Measurements from ENCODE around the gene ETNPPL. TPM values are rescaled to one million over a fixed set of nuclear protein-coding genes. Genes with fewer than 3 reads are reported as not detected.

The ETNPPL gene
- total RNA-seq, 4 donors from 2014 or later = not detected

DNA sequence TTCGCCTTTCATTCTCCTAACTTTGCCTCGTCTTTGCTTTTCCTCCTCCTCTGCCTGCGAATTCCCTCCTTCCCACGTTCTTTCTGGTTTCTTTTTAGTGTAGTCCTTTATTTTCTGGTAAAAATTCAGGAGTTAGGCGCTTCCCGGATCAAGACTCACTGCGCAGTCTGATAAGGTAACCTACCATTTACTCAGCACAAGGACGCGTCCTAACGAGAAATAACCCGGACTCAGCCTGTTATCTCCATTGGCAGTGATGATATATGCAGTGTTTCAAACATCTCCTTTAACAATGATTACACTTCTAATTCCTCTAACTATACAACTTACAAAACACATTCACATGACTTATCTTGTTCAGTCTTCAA lies 357 bp upstream of the ETNPPL start:
- Histone ChIP-seq H3K27me3 (peaks cover 19% of the 10 kb centered on the region), H3K36me3 (no peaks in the 10 kb centered on the region), H3K4me1 (peaks cover 14% of the 10 kb centered on the region), H3K27ac (no peak overlapping the region), H3K4me3 (peak overlapping the region; percentile 58), H3K9me3 (no peaks in the 10 kb centered on the region)
- TF ChIP-seq EP300 (IDR thresholded peaks at IDR 0.05) (no peak), POLR2AphosphoS5 (IDR thresholded peaks at IDR 0.05) (no peak), POLR2A (IDR thresholded peaks at IDR 0.05) (no peak)
- TF ChIP-seq, protein P1, sequence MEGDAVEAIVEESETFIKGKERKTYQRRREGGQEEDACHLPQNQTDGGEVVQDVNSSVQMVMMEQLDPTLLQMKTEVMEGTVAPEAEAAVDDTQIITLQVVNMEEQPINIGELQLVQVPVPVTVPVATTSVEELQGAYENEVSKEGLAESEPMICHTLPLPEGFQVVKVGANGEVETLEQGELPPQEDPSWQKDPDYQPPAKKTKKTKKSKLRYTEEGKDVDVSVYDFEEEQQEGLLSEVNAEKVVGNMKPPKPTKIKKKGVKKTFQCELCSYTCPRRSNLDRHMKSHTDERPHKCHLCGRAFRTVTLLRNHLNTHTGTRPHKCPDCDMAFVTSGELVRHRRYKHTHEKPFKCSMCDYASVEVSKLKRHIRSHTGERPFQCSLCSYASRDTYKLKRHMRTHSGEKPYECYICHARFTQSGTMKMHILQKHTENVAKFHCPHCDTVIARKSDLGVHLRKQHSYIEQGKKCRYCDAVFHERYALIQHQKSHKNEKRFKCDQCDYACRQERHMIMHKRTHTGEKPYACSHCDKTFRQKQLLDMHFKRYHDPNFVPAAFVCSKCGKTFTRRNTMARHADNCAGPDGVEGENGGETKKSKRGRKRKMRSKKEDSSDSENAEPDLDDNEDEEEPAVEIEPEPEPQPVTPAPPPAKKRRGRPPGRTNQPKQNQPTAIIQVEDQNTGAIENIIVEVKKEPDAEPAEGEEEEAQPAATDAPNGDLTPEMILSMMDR (IDR thresholded peaks at IDR 0.05) = no peak
- 16% methylated on average over 11 of the region's 11 CpGs for WGBS
- no peak for DNase-seq (ENCODE audit: low spot score in 2 of 2)

DNA sequence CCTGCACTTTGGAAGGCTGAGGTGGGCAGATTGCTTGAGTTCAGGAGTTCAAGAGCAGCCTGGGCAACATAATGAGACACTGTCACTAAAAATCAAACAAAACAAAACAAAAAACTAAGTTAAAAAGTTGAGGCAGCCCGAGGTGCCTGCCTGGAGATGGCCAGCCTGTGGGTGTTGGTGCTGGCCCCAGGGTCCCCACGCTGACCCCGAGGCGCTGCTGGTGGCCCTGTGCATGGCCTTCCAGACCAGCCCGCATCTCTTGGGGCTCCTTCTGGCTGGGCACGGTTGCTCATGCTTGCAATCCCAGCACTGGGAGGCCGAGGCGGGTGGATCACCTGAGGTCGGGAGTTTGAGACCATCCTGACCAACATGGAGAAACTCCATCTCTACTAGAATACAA lies 4.4 kb downstream of the ETNPPL start:
- H3K27ac ChIP-seq = no peak overlapping the region
- no peaks in the 10 kb centered on the region for H3K36me3 ChIP-seq
- no peak for DNase-seq (ENCODE audit: low spot score in 2 of 2)
- no peak for TF ChIP-seq POLR2A (IDR thresholded peaks at IDR 0.05)
- TF ChIP-seq POLR2AphosphoS5 (IDR thresholded peaks at IDR 0.05) = no peak
- TF ChIP-seq, protein P1 (IDR thresholded peaks at IDR 0.05) = no peak
- no peak for TF ChIP-seq EP300 (IDR thresholded peaks at IDR 0.05)
- peaks cover 19% of the 10 kb centered on the region for H3K27me3 ChIP-seq
- H3K9me3 ChIP-seq = no peaks in the 10 kb centered on the region
- peaks cover 14% of the 10 kb centered on the region for H3K4me1 ChIP-seq
- H3K4me3 ChIP-seq = no peak overlapping the region
- WGBS = 93% methylated on average over 9 of the region's 9 CpGs

GRCh38 chr4:108754327-108754726 lies 8.5 kb downstream of the ETNPPL start:
- no peak overlapping the region for H3K27ac ChIP-seq
- DNase-seq (ENCODE audit: low spot score in 2 of 2) = no peak
- H3K9me3 ChIP-seq = no peaks in the 10 kb centered on the region
- no peaks in the 10 kb centered on the region for H3K4me1 ChIP-seq
- TF ChIP-seq POLR2A (IDR thresholded peaks at IDR 0.05) = no peak
- TF ChIP-seq, protein P1 (IDR thresholded peaks at IDR 0.05) = no peak
- TF ChIP-seq EP300 (IDR thresholded peaks at IDR 0.05) = no peak
- no peak for TF ChIP-seq POLR2AphosphoS5 (IDR thresholded peaks at IDR 0.05)
- no peaks in the 10 kb centered on the region for H3K27me3 ChIP-seq
- no peaks in the 10 kb centered on the region for H3K36me3 ChIP-seq
- no peak overlapping the region for H3K4me3 ChIP-seq

GRCh38 chr4:108751321-108751720 lies 11.5 kb downstream of the ETNPPL start:
- Histone ChIP-seq H3K27ac (no peak overlapping the region), H3K4me3 (no peak overlapping the region), H3K4me1 (no peaks in the 10 kb centered on the region), H3K9me3 (no peaks in the 10 kb centered on the region), H3K36me3 (no peaks in the 10 kb centered on the region), H3K27me3 (no peaks in the 10 kb centered on the region)
- 77% methylated on average over 3 of the region's 3 CpGs for WGBS
- DNase-seq (ENCODE audit: low spot score in 2 of 2) = no peak
- TF ChIP-seq, protein P1 (IDR thresholded peaks at IDR 0.05) = no peak
- no peak for TF ChIP-seq EP300 (IDR thresholded peaks at IDR 0.05)
- no peak for TF ChIP-seq POLR2AphosphoS5 (IDR thresholded peaks at IDR 0.05)
- no peak for TF ChIP-seq POLR2A (IDR thresholded peaks at IDR 0.05)

DNA sequence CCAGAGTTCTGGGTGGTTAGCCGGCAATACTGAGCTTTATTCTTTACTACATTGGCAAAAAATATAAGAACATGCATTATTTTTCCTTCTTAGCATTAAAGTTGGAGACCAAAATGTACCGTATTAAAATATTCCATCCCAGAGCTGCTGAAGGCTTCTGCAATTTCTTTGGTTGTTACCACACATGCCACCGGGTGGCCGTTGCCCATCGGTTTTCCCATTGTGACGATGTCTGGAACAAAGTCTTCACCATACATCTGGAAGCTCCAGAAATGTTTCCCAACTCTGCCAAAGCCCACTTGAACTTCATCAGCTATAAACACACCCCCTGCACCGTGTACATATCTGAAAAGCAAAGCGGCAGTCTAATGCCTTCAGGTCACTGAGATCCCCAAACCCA lies 13.7 kb downstream of the ETNPPL start:
- Histone ChIP-seq H3K27ac (no peak overlapping the region), H3K36me3 (no peaks in the 10 kb centered on the region), H3K4me1 (no peaks in the 10 kb centered on the region), H3K4me3 (no peak overlapping the region), H3K9me3 (no peaks in the 10 kb centered on the region), H3K27me3 (no peaks in the 10 kb centered on the region)
- WGBS = 88% methylated on average over 8 of the region's 8 CpGs
- DNase-seq (ENCODE audit: low spot score in 2 of 2) = no peak
- TF ChIP-seq, protein P1 (IDR thresholded peaks at IDR 0.05) = no peak
- TF ChIP-seq POLR2A (IDR thresholded peaks at IDR 0.05) (no peak), POLR2AphosphoS5 (IDR thresholded peaks at IDR 0.05) (no peak), EP300 (IDR thresholded peaks at IDR 0.05) (no peak)
